Measurements from ENCODE around the gene PTPRK.

GRCh38 chr6:128164254-128164653 lies 356.1 kb downstream of the PTPRK start:
- TF ChIP-seq POLR2A (IDR thresholded peaks at IDR 0.05; ENCODE audit: low read length) (no peak), GATA1 (IDR thresholded peaks at IDR 0.05; ENCODE audit: low read depth, low read length) (no peak)

All from erythroblast (primary cell).